Eye (tissue), 1 donor: ENCODE results near the gene RHOBTB3.

ENCODE experiments used
- DNase-seq: peaks from one replicate; pipeline ENCODE4 v3.0.0-alpha.2; 2015

RHOBTB3 gene

DNA sequence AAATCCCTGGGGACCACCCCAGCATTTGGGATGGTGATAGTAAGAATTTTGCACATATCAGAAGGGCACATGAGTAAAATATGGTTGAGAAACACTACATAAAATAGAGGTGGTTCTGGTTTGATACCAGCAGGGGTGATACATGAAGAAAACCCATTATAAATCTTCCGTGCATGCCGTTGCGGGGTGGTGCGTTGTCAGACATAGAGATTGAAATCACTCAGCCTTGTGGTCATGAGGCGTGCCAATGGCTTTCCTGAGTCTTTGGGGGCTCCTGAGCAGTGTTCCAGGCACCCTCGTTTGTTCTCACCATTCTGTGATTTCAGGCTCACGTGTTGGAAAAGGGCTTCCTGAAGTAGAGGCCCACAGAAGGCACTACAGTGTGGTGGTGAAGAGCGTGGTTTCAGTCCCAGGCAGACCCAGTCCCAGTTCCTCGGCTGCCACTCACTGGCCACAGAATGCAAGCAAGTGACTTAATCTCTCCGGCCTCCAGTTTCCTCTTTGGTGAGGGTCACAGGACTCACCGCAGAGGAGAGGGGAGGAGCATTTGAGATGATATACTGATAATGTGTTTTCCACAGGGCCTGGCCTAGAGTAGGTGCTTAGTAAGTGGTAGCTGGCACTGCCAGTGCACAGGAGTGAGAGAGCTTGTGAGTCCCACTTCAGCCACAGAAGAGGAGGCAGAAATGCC is 111.9 kb downstream of the RHOBTB3 start:
- no peak for DNase-seq

- no peak for DNase-seq
Observed at GRCh38 chr5:95843733-95844223, 112.6 kb downstream of the RHOBTB3 start.

DNA sequence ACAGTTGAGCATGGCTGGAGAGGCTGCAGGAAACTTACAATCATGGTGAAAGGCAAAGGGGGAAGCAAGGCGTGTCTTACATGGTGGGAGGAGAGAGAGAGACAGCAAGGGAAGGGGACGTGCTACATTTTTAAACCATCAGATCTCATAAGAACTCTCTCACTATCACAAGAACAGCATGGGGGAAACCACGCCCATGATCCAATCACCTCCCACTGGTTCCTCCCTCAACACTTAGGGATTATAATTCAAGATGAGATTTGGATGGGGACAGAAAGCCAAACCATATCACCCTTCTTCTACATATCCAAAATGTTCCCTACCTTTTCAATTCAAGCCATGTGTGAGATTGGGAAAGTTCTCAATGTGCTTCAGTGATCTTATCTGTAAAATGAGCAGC is 114.3 kb downstream of the RHOBTB3 start:
- DNase-seq = no peak
